Measurements from ENCODE around the gene TBC1D22B. TPM values are rescaled to one million over a fixed set of nuclear protein-coding genes. Genes with fewer than 3 reads are reported as not detected.
"Not testable (repeated sequence)": the region's sequence is repeated elsewhere in the genome, so short reads cannot be mapped to it uniquely, and the experiment has no call there.

TBC1D22B gene
- total RNA-seq, 5 donors from 2014 or later (not counting 1 experiment from before 2014, with no cell fraction given): 9.5 to 12.6 (median 10.7) TPM

DNA sequence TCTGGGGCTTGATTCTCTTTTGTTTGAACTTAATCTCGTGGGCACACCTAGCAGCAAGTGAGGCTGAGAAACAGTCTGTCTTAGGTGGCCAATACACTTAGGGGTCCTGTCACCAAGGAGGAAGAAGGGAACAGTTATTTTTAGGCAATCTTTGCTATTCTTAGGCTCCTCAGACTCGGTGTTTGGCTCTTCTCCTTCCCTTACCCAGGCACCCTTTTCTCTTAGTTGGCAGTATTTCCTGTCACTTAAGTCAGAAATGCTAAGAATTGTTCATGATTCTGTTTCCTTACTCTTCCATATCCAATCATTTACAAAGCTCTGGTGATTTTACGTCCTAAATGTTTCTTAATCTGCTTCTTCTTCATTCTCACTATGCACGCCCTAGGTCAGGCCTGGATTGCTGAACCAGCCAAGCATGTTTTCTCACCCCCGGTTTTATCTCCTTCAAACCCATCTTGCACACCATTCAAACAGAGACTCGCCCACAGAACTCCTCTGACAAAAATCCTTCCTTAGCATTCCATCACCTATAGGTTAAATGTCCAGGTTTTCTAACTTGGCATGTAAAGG, 45.6 kb downstream of the TBC1D22B start:
- Histone ChIP-seq H3K36me3 (ENCODE audit: control insufficient read depth in 2 of 2, extremely low read depth in 1 of 2, insufficient read depth in 1 of 2, low read length in 1 of 2) (peaks cover 7 to 54% of the 10 kb centered on the region in 2 donors), H3K9me3 (no peaks in the 10 kb centered on the region), H3K4me1 (ENCODE audit: control insufficient read depth in 1 of 2, extremely low read depth in 1 of 2, insufficient read depth in 2 of 2, low read length in 2 of 2) (no peaks in the 10 kb centered on the region), H3K27me3 (replicated peaks in 1 of 2; ENCODE audit: control insufficient read depth in 2 of 2, extremely low read depth in 1 of 2, insufficient read depth in 2 of 2, low read length in 1 of 2) (no peaks in the 10 kb centered on the region), H3K4me3 (ENCODE audit: control insufficient read depth in 1 of 2, extremely low read depth in 1 of 2, low read length in 1 of 2) (no peak overlapping the region), H3K27ac (ENCODE audit: low read length) (no peak overlapping the region)
- CTCF ChIA-PET: no interaction called here
- POLR2A ChIA-PET: no interaction called here
- 78% methylated on average over 5 of the region's 6 CpGs for WGBS (ENCODE audit: insufficient coverage)
- no peaks in the 10 kb centered on the region for H3K4me1 Mint-ChIP-seq
- no peak overlapping the region for H3K4me3 Mint-ChIP-seq
- peak overlapping the region in 1 of 2 donors; percentile 1 for H3K27ac Mint-ChIP-seq
- no peak for DNase-seq
- H3K9me3 Mint-ChIP-seq: no peaks in the 10 kb centered on the region
- H3K36me3 Mint-ChIP-seq: peaks cover 59% of the 10 kb centered on the region
- ATAC-seq (replicated peaks in 1 of 4): no peak
- H3K27me3 Mint-ChIP-seq: no peaks in the 10 kb centered on the region

GRCh38 chr6:37303891-37304503, 46.4 kb downstream of the TBC1D22B start:
- H3K9me3 ChIP-seq: no peaks in the 10 kb centered on the region
- DNase-seq (peak in 1 of 35 experiments; percentile 11), ATAC-seq (replicated peaks in 1 of 4) (peak in 1 of 4 experiments; percentile 36)
- ChIA-PET CTCF (interaction anchor here in 1 of 2 donors (0.6 kb wide), 1 partner anchor 94 kb away, joined by 3 read pairs; no protein-coding TSS in a partner anchor), POLR2A (no interaction called here)
- no peak overlapping the region for H3K4me3 ChIP-seq (ENCODE audit: control insufficient read depth in 1 of 2, extremely low read depth in 1 of 2, low read length in 1 of 2)
- Mint-ChIP-seq H3K4me1 (no peaks in the 10 kb centered on the region), H3K27me3 (no peaks in the 10 kb centered on the region), H3K36me3 (peaks cover 60% of the 10 kb centered on the region), H3K9me3 (no peaks in the 10 kb centered on the region), H3K4me3 (no peak overlapping the region), H3K27ac (no peak overlapping the region)
- WGBS (ENCODE audit: insufficient coverage): no CpG with 5 or more reads among the region's 3 CpGs
- no peaks in the 10 kb centered on the region for H3K4me1 ChIP-seq (ENCODE audit: control insufficient read depth in 1 of 2, extremely low read depth in 1 of 2, insufficient read depth in 2 of 2, low read length in 2 of 2)
- no peak overlapping the region for H3K27ac ChIP-seq (ENCODE audit: low read length)
- H3K27me3 ChIP-seq (replicated peaks in 1 of 2; ENCODE audit: control insufficient read depth in 2 of 2, extremely low read depth in 1 of 2, insufficient read depth in 2 of 2, low read length in 1 of 2): no peaks in the 10 kb centered on the region
- H3K36me3 ChIP-seq (ENCODE audit: control insufficient read depth in 2 of 2, extremely low read depth in 1 of 2, insufficient read depth in 1 of 2, low read length in 1 of 2): peaks cover 7 to 54% of the 10 kb centered on the region in 2 donors

DNA sequence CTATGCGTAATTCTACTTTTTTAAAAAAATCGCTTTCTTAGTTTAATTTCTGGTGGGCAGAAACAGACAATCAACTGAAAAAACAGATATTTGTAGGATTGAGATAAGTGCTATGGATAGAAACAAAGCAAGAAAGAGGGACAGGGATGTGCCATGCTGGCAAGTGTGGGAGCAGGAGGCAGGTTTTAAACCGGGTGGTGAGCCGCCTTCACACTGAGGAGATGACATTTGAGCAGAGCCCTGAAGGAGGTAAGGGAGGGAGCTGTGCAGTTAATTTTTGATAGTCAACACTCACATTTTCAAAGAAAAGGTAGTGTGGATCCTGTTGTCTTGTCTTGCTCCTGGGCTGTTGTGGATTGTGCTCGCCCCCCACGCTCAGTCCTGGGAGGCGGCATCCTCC, 47.2 kb downstream of the TBC1D22B start:
- POLR2A ChIA-PET: no interaction called here
- Histone ChIP-seq H3K36me3 (ENCODE audit: control insufficient read depth in 2 of 2, extremely low read depth in 1 of 2, insufficient read depth in 1 of 2, low read length in 1 of 2) (peaks cover 7 to 58% of the 10 kb centered on the region in 2 donors), H3K9me3 (no peaks in the 10 kb centered on the region), H3K27ac (ENCODE audit: low read length) (no peak overlapping the region), H3K4me3 (ENCODE audit: control insufficient read depth in 1 of 2, extremely low read depth in 1 of 2, low read length in 1 of 2) (no peak overlapping the region), H3K4me1 (ENCODE audit: control insufficient read depth in 1 of 2, extremely low read depth in 1 of 2, insufficient read depth in 2 of 2, low read length in 2 of 2) (no peaks in the 10 kb centered on the region), H3K27me3 (replicated peaks in 1 of 2; ENCODE audit: control insufficient read depth in 2 of 2, extremely low read depth in 1 of 2, insufficient read depth in 2 of 2, low read length in 1 of 2) (no peaks in the 10 kb centered on the region)
- H3K4me3 Mint-ChIP-seq: no peak overlapping the region
- ATAC-seq (replicated peaks in 1 of 4) (no peak), DNase-seq (no peak)
- H3K9me3 Mint-ChIP-seq: no peaks in the 10 kb centered on the region
- H3K36me3 Mint-ChIP-seq: peaks cover 62% of the 10 kb centered on the region
- H3K27ac Mint-ChIP-seq: no peak overlapping the region
- no peaks in the 10 kb centered on the region for H3K4me1 Mint-ChIP-seq
- WGBS (ENCODE audit: insufficient coverage): 94% methylated on average over 3 of the region's 7 CpGs
- CTCF ChIA-PET: interaction anchor here in 1 of 2 donors (0.6 kb wide), 1 partner anchor 95 kb away, joined by 3 read pairs; no protein-coding TSS in a partner anchor
- no peaks in the 10 kb centered on the region for H3K27me3 Mint-ChIP-seq

DNA sequence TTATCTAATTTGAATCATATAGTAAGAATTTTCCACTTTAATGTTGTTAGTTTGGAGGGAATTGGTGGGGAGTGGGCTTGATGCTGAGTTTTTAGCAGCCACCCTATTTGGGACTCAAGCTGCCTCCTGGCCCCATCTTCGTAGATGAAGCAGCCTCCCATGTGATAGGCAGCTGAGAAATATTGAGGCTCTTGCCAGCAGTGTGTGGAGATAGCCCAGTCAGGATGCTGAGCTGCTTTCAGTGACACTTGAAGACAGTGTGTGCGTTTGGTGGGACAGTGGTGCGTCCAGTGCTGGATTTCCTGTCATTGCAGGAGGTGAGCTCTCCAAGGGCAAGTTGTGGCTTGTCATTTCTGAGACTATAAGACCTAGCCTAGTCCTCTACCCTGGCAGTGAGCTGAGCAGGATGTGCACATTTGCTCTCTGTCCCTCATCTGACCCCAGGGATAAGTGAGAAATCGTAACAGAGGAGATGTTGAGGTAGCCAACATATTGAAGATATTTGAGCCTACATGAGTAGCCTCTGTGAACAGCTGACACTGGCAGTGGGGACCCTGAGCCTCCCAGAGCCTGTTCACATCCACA, 48.4 kb downstream of the TBC1D22B start:
- H3K9me3 Mint-ChIP-seq: no peaks in the 10 kb centered on the region
- ChIA-PET CTCF (no interaction called here), POLR2A (no interaction called here)
- no peaks in the 10 kb centered on the region for H3K27me3 ChIP-seq (replicated peaks in 1 of 2; ENCODE audit: control insufficient read depth in 2 of 2, extremely low read depth in 1 of 2, insufficient read depth in 2 of 2, low read length in 1 of 2)
- no peaks in the 10 kb centered on the region for H3K4me1 ChIP-seq (ENCODE audit: control insufficient read depth in 1 of 2, extremely low read depth in 1 of 2, insufficient read depth in 2 of 2, low read length in 2 of 2)
- peaks cover 7 to 52% of the 10 kb centered on the region in 2 donors for H3K36me3 ChIP-seq (ENCODE audit: control insufficient read depth in 2 of 2, extremely low read depth in 1 of 2, insufficient read depth in 1 of 2, low read length in 1 of 2)
- no peak overlapping the region for H3K27ac ChIP-seq (ENCODE audit: low read length)
- no peak for DNase-seq
- H3K27me3 Mint-ChIP-seq: no peaks in the 10 kb centered on the region
- no peaks in the 10 kb centered on the region for H3K9me3 ChIP-seq
- H3K4me3 Mint-ChIP-seq: no peak overlapping the region
- no peak overlapping the region for H3K4me3 ChIP-seq (ENCODE audit: control insufficient read depth in 1 of 2, extremely low read depth in 1 of 2, low read length in 1 of 2)
- no peak for ATAC-seq (replicated peaks in 1 of 4)
- H3K27ac Mint-ChIP-seq: no peak overlapping the region
- WGBS (ENCODE audit: insufficient coverage): 100% methylated on average over 3 of the region's 4 CpGs
- no peaks in the 10 kb centered on the region for H3K4me1 Mint-ChIP-seq
- peaks cover 56% of the 10 kb centered on the region for H3K36me3 Mint-ChIP-seq

DNA sequence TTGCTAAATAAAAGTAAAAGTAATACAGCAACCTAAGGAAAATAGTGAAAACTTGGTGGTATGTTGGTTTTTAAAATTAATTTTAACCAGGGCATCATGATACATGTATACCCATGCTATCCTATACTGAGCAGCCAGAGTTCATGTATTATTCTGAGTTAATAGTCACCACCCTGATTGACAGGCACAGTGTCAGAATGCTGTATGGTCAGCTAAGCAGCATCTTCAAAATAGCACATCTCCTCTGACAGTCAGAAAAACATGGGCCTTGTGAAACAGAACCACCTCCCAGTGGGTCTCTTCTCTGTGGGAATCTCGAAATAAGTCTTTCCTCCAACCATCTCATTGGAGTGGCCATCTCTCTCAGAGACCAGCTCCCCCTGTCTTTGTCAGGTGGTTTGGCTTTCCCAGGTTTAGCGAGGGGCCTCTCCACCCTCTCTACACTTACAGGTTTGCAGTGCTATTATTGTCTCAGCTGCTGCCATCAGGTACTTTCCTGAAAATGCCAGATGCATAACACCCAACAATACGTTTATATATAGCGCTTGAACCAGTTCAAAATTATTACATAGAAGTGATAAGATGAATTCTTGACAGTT, 49.2 kb downstream of the TBC1D22B start:
- no peak overlapping the region for H3K27ac ChIP-seq (ENCODE audit: low read length)
- H3K4me3 ChIP-seq (ENCODE audit: control insufficient read depth in 1 of 2, extremely low read depth in 1 of 2, low read length in 1 of 2): no peak overlapping the region
- H3K27me3 ChIP-seq (replicated peaks in 1 of 2; ENCODE audit: control insufficient read depth in 2 of 2, extremely low read depth in 1 of 2, insufficient read depth in 2 of 2, low read length in 1 of 2): no peaks in the 10 kb centered on the region
- H3K9me3 ChIP-seq: no peaks in the 10 kb centered on the region
- H3K36me3 ChIP-seq (ENCODE audit: control insufficient read depth in 2 of 2, extremely low read depth in 1 of 2, insufficient read depth in 1 of 2, low read length in 1 of 2): peaks cover 5 to 47% of the 10 kb centered on the region in 2 donors
- Mint-ChIP-seq H3K4me3 (no peak overlapping the region), H3K27me3 (no peaks in the 10 kb centered on the region), H3K36me3 (peaks cover 51% of the 10 kb centered on the region), H3K4me1 (no peaks in the 10 kb centered on the region), H3K9me3 (no peaks in the 10 kb centered on the region), H3K27ac (no peak overlapping the region)
- CTCF ChIA-PET: no interaction called here
- POLR2A ChIA-PET: interaction anchor here in 1 of 2 donors (0.5 kb wide), 1 partner anchor 35 kb away, joined by 6 read pairs; no protein-coding TSS in a partner anchor
- WGBS (ENCODE audit: insufficient coverage): 83% methylated on average over 1 of the region's 4 CpGs
- no peak for ATAC-seq (replicated peaks in 1 of 4)
- DNase-seq: no peak
- no peaks in the 10 kb centered on the region for H3K4me1 ChIP-seq (ENCODE audit: control insufficient read depth in 1 of 2, extremely low read depth in 1 of 2, insufficient read depth in 2 of 2, low read length in 2 of 2)

GRCh38 chr6:37307484-37307883, 49.9 kb downstream of the TBC1D22B start:
- H3K4me3 Mint-ChIP-seq; CTCF ChIA-PET; H3K4me1 ChIP-seq (ENCODE audit: control insufficient read depth in 1 of 2, extremely low read depth in 1 of 2, insufficient read depth in 2 of 2, low read length in 2 of 2); H3K27me3 Mint-ChIP-seq; H3K27me3 ChIP-seq (replicated peaks in 1 of 2; ENCODE audit: control insufficient read depth in 2 of 2, extremely low read depth in 1 of 2, insufficient read depth in 2 of 2, low read length in 1 of 2); H3K27ac ChIP-seq (ENCODE audit: low read length); ATAC-seq (replicated peaks in 1 of 4); H3K9me3 Mint-ChIP-seq; H3K4me3 ChIP-seq (ENCODE audit: control insufficient read depth in 1 of 2, extremely low read depth in 1 of 2, low read length in 1 of 2); DNase-seq; H3K9me3 ChIP-seq; H3K27ac Mint-ChIP-seq; H3K4me1 Mint-ChIP-seq: not testable (repeated sequence)
- WGBS (ENCODE audit: insufficient coverage): 100% methylated on average over 10 of the region's 10 CpGs
- POLR2A ChIA-PET: interaction anchor here in 1 of 2 donors (0.5 kb wide), 1 partner anchor 34 kb away, joined by 6 read pairs; no protein-coding TSS in a partner anchor
- H3K36me3 ChIP-seq (ENCODE audit: control insufficient read depth in 2 of 2, extremely low read depth in 1 of 2, insufficient read depth in 1 of 2, low read length in 1 of 2): peaks cover 0 to 39% of the 10 kb centered on the region in 2 donors
- peaks cover 47% of the 10 kb centered on the region for H3K36me3 Mint-ChIP-seq

Measured in T-cell (primary cell).